NB4 (cell line): ENCODE results near the gene DDX55.

ENCODE experiments used
- DNase-seq: peaks from one replicate; pipeline ENCODE4 v3.0.0; 2010; ENCODE audit warnings: low read depth
- H3K4me3 ChIP-seq: one replicate; pipeline ENCODE4 v1.5.1; 2011; ENCODE audit warnings: mild to moderate bottlenecking, low read depth, low read length, moderate library complexity
- MAX ChIP-seq: IDR thresholded peaks from 2 replicates; pipeline ENCODE4 v1.6.1; 2011; ENCODE audit warnings: low read depth, low read length
- MYC ChIP-seq: IDR thresholded peaks from 2 replicates; pipeline ENCODE4 v1.6.1; 2011; ENCODE audit warnings: low read depth, low read length
- POLR2A ChIP-seq: IDR thresholded peaks from 2 replicates; pipeline ENCODE4 v1.6.1; 2011; ENCODE audit warnings: mild to moderate bottlenecking; ENCODE audit not compliant: insufficient read length; ENCODE audit errors: extremely low read depth
- TF ChIP-seq, protein P1 (sequence below): IDR thresholded peaks from one replicate; pipeline ENCODE4 v1.5.1; 2012; ENCODE audit warnings: low read depth, low read length

Gene DDX55

DNA sequence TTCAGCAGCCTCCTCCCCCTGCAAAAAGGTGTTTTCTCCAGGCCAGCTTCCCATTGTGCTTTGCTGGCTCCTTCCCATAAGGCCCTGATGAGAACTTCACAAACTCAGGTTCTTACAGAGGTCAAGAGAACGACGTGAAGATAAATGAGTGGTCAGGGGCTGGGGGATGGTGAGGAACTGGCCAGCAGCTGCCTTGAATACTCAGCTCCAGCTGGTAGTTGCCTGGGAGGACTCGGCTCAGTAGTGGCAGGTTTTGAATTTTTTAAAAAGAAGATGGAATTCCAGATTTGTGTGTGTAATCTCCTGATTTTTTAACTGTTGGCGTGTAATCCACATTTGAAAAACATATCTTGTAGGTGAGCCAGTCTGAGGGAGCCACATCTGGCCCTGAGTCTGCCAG, 5.9 kb downstream of the DDX55 start:
- H3K4me3 ChIP-seq: no peak overlapping the region
- DNase-seq: no peak
- TF ChIP-seq POLR2A: no peak
- no peak for TF ChIP-seq MAX
- no peak for TF ChIP-seq MYC
- TF ChIP-seq, protein P1, sequence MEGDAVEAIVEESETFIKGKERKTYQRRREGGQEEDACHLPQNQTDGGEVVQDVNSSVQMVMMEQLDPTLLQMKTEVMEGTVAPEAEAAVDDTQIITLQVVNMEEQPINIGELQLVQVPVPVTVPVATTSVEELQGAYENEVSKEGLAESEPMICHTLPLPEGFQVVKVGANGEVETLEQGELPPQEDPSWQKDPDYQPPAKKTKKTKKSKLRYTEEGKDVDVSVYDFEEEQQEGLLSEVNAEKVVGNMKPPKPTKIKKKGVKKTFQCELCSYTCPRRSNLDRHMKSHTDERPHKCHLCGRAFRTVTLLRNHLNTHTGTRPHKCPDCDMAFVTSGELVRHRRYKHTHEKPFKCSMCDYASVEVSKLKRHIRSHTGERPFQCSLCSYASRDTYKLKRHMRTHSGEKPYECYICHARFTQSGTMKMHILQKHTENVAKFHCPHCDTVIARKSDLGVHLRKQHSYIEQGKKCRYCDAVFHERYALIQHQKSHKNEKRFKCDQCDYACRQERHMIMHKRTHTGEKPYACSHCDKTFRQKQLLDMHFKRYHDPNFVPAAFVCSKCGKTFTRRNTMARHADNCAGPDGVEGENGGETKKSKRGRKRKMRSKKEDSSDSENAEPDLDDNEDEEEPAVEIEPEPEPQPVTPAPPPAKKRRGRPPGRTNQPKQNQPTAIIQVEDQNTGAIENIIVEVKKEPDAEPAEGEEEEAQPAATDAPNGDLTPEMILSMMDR: no peak

DNA sequence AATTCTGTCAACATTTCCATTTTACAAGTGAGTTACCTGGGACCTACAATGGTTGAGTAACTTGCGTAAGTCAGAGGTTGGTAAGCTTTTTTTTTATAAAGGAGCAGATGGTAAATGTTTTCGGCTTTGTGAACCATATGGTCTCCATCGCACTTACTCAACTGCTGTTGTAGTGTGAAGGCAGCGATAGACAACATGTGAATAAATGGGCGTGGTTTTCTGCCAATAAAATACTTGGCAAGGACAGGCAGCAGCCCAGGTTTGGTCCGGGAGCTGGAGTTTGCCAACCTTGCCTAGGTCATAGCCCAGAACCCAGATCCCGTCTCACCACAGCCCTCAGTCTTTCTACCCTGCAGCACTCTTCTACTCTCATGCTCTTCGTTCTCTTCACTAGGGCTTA, 6.3 kb downstream of the DDX55 start:
- no peak overlapping the region for H3K4me3 ChIP-seq
- DNase-seq: no peak

DNA sequence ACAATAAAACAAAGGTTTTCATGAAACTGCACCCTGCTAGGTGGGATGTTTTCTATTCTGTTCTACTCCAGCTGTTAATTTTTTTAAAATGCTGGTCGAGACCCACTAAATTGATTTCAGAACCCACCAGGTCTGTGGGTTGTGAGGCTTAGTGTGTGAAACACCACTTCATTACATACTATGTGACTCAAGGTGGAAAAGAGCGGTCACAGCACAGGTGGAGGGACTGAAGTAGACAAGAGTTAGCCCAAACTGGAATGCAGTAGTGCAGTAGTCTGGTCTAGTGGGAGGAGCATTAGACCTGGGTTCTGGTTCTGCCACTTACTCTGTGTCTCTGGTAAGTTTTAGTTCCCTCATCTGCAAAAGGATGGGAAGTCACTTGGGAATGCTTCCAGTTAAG, 12.2 kb downstream of the DDX55 start:
- no peak overlapping the region for H3K4me3 ChIP-seq
- no peak for DNase-seq
- TF ChIP-seq MAX (no peak), MYC (no peak), POLR2A (no peak)
- TF ChIP-seq, protein P1: no peak

More for the DNA sequence above, 6.3 kb downstream of the DDX55 start:
- TF ChIP-seq, protein P1: no peak
- no peak for TF ChIP-seq POLR2A
- no peak for TF ChIP-seq MYC
- no peak for TF ChIP-seq MAX

DNA sequence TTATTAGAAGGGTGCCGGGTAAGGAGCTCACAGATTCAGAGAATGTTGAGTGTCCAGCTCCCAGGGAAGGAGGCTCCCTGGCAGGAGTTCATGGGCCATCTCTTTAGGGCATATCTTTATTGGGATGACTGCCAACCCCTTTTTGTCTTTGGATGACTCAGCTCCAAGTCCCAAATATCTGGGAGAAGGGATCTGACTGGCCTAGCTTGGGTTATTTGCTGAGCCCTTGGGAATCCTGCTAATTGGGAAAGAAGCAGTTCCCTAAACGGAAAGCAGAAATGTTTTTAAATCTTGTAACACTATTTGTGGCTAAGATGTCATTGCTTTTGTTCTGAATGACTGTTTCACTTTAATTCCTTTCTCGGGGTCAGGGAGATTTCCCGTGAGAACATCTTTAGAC, 12.6 kb downstream of the DDX55 start:
- H3K4me3 ChIP-seq: no peak overlapping the region
- TF ChIP-seq MYC (no peak), MAX (no peak), POLR2A (no peak)
- TF ChIP-seq, protein P1: no peak
- no peak for DNase-seq

DNA sequence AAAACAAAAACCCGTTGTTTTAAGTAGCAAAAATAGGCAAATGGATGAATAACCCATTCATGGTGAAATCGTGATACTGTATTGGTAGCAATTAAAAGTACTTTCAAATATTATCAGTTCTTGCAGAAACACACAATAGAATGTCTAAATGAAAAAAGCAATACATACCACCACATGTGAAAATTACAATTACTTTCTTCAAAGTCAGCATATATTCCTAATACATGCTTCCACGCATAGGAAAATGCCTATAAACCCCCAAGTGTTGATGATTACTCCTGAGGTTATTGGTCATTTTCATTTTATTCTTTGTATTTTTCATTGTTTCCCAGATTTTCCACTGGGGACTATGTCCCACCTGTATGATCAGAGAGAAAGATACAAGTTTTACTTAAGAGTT, 15.2 kb downstream of the DDX55 start:
- TF ChIP-seq POLR2A: no peak
- no peak for TF ChIP-seq MAX
- TF ChIP-seq, protein P1: no peak
- no peak for TF ChIP-seq MYC
- DNase-seq: no peak
- no peak overlapping the region for H3K4me3 ChIP-seq

GRCh38 chr12:123617580-123617979, 15.7 kb downstream of the DDX55 start:
- no peak for TF ChIP-seq MYC
- TF ChIP-seq, protein P1: no peak
- TF ChIP-seq MAX: no peak
- TF ChIP-seq POLR2A: no peak
- DNase-seq: no peak
- H3K4me3 ChIP-seq: no peak overlapping the region
